K562 (cell line): ENCODE data around the gene FOS. TPM values are rescaled to one million over a fixed set of nuclear protein-coding genes. Genes with fewer than 3 reads are reported as not detected.
A peak's percentile ranks its signal among the peaks of the same experiment; 100 is the strongest.

ENCODE experiments used
- DDX20 ChIP-seq: fragments of 450-650 bp; IDR thresholded peaks from 2 replicates; pipeline ENCODE4 v1.6.1; 2016; ENCODE audit warnings: missing genetic modification characterization, low read depth, mild to moderate bottlenecking, missing compliant biosample characterization, moderate library complexity
- MEF2D ChIP-seq: conservative IDR thresholded peaks from 2 replicates; pipeline ENCODE4 v1.6.1; 2016; ENCODE audit warnings: low read depth, missing genetic modification characterization, missing compliant biosample characterization
- NFRKB ChIP-seq: fragments of 450-650 bp; IDR thresholded peaks from 2 replicates; pipeline ENCODE4 v1.6.1; 2016; ENCODE audit warnings: low read depth
- SNRNP70 ChIP-seq: fragments of 200-400 bp; formaldehyde crosslinking; optimal IDR thresholded peaks from 2 replicates; pipeline ENCODE3; 2017; ENCODE audit warnings: low read depth, low read length
- ZFX ChIP-seq: sonication (generic); formaldehyde crosslinking; IDR thresholded peaks from 2 replicates; pipeline ENCODE4 v1.8.0; 2022; ENCODE audit warnings: mild to moderate bottlenecking, missing genetic modification reagents, moderate library complexity
- ZNF57 ChIP-seq: fragments of 450-650 bp; formaldehyde crosslinking; IDR thresholded peaks from 2 replicates; pipeline ENCODE4 v1.4.0; 2020; ENCODE audit warnings: mild to moderate bottlenecking, moderate library complexity
- ZNF79 ChIP-seq: fragments of 250-450 bp; sonication (Bioruptor Pico); IDR thresholded peaks from 2 replicates; pipeline ENCODE4 v1.4.0; 2020; ENCODE audit warnings: low read depth, mild to moderate bottlenecking, moderate library complexity
- polyA plus RNA-seq, 8 experiments: library from polyadenylated mRNA; depleted of rRNA in 4 of 8; stranded (reverse) in 5 of 8; unstranded in 3 of 8; fragments of >200 nt; fragmentation: Nextera tagmentation in 2 of 8; fragmentation: Illumina TruSeq in 1 of 8; extraction: Ambion mirVana in 2 of 8; extraction: Trizol in 1 of 8; gene quantifications; 2 replicates each; pipeline versions ENCODE4 v1.2.1 to v1.2.3, GENCODE V29; 2011 to 2014; ENCODE audit warnings: inconsistent platforms in 1 of 8, missing spikeins in 1 of 8
- total RNA-seq, 7 experiments: library from RNA; depleted of rRNA in 6 of 7; stranded (reverse); fragments of >200 nt in 6 of 7; fragmentation: Illumina TruSeq in 2 of 7; extraction: Trizol in 2 of 7; gene quantifications; 2 replicates each; pipeline versions ENCODE4 v1.2.1 to v1.2.3, GENCODE V29; 2011 to 2021; ENCODE audit warnings: low replicate concordance in 1 of 7
- TF ChIP-seq, protein P1 (sequence below), 2 experiments: fragments of 450-650 bp; IDR thresholded peaks; 2 replicates each; pipeline ENCODE4 v1.6.1; 2016; ENCODE audit warnings: mild to moderate bottlenecking in 2 of 2, borderline replicate concordance in 1 of 2, low read depth in 1 of 2, moderate library complexity in 1 of 2
- TF ChIP-seq, protein P2 (sequence below), 3 experiments: IDR thresholded peaks in 2 of 3; conservative IDR thresholded peaks in 1 of 3; 2 replicates each; pipeline ENCODE4 v1.5.1; 2011 to 2012; ENCODE audit warnings: low read length in 3 of 3, mild to moderate bottlenecking in 3 of 3, control low read depth in 2 of 3, improper control_type of control experiment in 1 of 3, inconsistent platforms in 1 of 3, low read depth in 1 of 3, mixed read lengths in 1 of 3, moderate library complexity in 1 of 3; ENCODE audit not compliant: insufficient read depth in 2 of 3
- TF ChIP-seq, protein P3 (sequence below), 2 experiments: fragments of 150-350 bp in 1 of 2; IDR thresholded peaks; 2 replicates each; pipeline ENCODE4 v1.6.1; 2012 to 2016; ENCODE audit warnings: low read depth in 2 of 2, low read length in 2 of 2, mild to moderate bottlenecking in 1 of 2, moderate library complexity in 1 of 2
- TF ChIP-seq, protein P4 (sequence below), 2 experiments: fragments of 200-800 bp in 1 of 2; sonication (Bioruptor generic) in 1 of 2; sonication (generic) in 1 of 2; formaldehyde crosslinking in 1 of 2; IDR thresholded peaks in 1 of 2; conservative IDR thresholded peaks in 1 of 2; 2 replicates each; pipeline versions ENCODE4 v1.5.0 to v1.6.1; 2016 to 2020; ENCODE audit warnings: missing compliant biosample characterization in 1 of 2, missing genetic modification characterization in 1 of 2, missing genetic modification reagents in 1 of 2

The FOS gene
- total and polyA plus RNA-seq, 9 of the 15 experiments (the other 6 are each of a cell fraction or from before 2014, with no cell fraction given): 0.54 to 13.8 (median 8.9) TPM

DNA sequence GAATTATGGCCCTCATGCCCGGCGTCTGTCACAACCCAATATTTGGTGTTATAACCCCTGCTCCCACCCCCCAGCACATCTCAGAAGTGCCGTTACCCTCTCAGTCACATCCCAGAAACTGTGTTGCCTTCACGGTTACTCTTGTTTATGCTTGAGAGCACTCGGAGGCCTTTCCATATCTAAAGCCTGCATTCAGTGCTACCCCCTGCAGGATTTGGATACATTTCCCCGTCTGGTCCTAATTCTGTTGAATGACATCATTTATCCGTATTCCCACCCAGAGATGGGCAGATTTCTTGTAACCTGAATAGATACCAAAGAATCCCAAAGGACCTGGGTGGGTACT, 19.1 kb upstream of the FOS start (continued):
- TF ChIP-seq, protein P1, sequence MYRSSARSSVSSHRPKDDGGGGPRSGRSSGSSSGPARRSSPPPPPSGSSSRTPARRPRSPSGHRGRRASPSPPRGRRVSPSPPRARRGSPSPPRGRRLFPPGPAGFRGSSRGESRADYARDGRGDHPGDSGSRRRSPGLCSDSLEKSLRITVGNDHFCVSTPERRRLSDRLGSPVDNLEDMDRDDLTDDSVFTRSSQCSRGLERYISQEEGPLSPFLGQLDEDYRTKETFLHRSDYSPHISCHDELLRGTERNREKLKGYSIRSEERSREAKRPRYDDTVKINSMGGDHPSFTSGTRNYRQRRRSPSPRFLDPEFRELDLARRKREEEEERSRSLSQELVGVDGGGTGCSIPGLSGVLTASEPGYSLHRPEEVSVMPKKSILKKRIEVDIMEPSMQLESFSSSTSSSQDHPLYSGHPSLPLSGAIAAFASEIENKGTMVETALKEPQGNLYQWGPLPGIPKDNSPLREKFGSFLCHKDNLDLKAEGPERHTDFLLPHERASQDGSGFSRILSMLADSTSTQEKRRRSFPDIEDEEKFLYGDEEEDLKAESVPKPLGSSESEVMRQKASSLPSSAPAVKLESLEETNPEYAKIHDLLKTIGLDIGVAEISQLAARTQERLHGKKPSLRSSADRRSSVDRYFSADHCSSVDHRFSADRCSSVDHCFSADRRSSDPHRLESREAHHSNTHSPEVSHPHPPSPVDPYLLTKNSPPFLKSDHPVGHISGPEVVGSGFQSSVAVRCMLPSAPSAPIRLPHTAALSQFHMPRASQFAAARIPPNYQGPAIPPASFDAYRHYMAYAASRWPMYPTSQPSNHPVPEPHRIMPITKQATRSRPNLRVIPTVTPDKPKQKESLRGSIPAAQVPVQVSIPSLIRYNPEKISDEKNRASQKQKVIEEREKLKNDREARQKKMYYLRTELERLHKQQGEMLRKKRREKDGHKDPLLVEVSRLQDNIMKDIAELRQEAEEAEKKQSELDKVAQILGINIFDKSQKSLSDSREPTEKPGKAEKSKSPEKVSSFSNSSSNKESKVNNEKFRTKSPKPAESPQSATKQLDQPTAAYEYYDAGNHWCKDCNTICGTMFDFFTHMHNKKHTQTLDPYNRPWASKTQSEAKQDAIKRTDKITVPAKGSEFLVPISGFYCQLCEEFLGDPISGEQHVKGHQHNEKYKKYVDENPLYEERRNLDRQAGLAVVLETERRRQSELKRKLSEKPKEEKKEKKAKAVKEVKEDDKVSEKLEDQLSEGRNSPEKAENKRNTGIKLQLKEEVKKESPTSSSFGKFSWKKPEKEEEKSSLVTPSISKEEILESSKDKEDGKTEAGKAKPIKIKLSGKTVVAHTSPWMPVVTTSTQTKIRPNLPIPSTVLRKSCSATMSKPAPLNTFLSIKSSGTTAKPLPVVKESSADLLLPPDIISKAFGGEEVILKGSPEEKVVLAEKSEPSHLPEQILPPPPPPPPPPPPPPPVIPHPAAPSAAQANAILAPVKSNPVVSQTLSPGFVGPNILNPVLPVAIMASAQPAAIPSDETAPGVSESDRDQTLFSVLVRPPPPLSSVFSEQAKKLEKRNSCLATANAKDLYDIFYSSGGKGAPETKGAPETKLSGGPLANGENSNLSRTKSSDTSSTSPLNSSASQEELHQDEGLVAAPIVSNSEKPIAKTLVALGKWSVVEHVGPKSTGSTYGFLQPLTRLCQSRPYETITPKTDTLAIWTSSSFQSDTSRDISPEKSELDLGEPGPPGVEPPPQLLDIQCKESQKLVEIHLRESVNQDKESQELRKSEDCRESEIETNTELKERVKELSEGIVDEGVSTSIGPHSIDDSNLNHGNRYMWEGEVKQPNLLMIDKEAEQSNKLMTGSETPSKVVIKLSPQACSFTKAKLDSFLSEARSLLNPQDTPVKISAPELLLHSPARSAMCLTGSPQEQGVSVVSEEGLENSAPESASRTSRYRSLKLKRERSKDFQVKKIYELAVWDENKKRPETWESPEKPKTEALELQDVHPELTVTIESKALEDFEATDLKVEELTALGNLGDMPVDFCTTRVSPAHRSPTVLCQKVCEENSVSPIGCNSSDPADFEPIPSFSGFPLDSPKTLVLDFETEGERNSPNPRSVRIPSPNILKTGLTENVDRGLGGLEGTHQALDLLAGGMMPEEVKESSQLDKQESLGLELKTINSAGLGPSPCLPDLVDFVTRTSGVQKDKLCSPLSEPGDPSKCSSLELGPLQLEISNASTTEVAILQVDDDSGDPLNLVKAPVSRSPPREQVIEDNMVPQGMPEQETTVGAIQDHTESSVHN (IDR thresholded peaks at IDR 0.05; ENCODE audit: borderline replicate concordance in 1 of 2, low read depth in 1 of 2): 0 out of 4 replicates have a peak, but pooled peaks of 1 of the 2 experiments have one; percentile 18
- TF ChIP-seq, protein P2, sequence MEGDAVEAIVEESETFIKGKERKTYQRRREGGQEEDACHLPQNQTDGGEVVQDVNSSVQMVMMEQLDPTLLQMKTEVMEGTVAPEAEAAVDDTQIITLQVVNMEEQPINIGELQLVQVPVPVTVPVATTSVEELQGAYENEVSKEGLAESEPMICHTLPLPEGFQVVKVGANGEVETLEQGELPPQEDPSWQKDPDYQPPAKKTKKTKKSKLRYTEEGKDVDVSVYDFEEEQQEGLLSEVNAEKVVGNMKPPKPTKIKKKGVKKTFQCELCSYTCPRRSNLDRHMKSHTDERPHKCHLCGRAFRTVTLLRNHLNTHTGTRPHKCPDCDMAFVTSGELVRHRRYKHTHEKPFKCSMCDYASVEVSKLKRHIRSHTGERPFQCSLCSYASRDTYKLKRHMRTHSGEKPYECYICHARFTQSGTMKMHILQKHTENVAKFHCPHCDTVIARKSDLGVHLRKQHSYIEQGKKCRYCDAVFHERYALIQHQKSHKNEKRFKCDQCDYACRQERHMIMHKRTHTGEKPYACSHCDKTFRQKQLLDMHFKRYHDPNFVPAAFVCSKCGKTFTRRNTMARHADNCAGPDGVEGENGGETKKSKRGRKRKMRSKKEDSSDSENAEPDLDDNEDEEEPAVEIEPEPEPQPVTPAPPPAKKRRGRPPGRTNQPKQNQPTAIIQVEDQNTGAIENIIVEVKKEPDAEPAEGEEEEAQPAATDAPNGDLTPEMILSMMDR (IDR thresholded peaks at IDR 0.05 in 2 of 3, conservative IDR thresholded peaks at IDR 0.05 in 1 of 3; ENCODE audit: insufficient read depth in 2 of 3, low read depth in 1 of 3, low read length in 3 of 3): peak; percentile 6 to 34 (median 19); a peak in 2 of 6 replicates
- TF ChIP-seq SNRNP70 (no peak), DDX20 (tag) (no peak), NFRKB (peak; percentile 37; the same call in 1 of the 2 replicates), ZNF57 (CRISPR knock-in tag) (no peak), ZFX (CRISPR knock-in tag) (peak; percentile 77; the same call in 1 of the 2 replicates), MEF2D (tag) (peak; percentile 42; the same call in 1 of the 2 replicates), ZNF79 (CRISPR knock-in tag) (no peak)
- TF ChIP-seq, protein P3, sequence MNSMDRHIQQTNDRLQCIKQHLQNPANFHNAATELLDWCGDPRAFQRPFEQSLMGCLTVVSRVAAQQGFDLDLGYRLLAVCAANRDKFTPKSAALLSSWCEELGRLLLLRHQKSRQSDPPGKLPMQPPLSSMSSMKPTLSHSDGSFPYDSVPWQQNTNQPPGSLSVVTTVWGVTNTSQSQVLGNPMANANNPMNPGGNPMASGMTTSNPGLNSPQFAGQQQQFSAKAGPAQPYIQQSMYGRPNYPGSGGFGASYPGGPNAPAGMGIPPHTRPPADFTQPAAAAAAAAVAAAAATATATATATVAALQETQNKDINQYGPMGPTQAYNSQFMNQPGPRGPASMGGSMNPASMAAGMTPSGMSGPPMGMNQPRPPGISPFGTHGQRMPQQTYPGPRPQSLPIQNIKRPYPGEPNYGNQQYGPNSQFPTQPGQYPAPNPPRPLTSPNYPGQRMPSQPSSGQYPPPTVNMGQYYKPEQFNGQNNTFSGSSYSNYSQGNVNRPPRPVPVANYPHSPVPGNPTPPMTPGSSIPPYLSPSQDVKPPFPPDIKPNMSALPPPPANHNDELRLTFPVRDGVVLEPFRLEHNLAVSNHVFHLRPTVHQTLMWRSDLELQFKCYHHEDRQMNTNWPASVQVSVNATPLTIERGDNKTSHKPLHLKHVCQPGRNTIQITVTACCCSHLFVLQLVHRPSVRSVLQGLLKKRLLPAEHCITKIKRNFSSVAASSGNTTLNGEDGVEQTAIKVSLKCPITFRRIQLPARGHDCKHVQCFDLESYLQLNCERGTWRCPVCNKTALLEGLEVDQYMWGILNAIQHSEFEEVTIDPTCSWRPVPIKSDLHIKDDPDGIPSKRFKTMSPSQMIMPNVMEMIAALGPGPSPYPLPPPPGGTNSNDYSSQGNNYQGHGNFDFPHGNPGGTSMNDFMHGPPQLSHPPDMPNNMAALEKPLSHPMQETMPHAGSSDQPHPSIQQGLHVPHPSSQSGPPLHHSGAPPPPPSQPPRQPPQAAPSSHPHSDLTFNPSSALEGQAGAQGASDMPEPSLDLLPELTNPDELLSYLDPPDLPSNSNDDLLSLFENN (IDR thresholded peaks at IDR 0.05; ENCODE audit: low read depth in 2 of 2, low read length in 2 of 2): no peak
- TF ChIP-seq, protein P4, sequence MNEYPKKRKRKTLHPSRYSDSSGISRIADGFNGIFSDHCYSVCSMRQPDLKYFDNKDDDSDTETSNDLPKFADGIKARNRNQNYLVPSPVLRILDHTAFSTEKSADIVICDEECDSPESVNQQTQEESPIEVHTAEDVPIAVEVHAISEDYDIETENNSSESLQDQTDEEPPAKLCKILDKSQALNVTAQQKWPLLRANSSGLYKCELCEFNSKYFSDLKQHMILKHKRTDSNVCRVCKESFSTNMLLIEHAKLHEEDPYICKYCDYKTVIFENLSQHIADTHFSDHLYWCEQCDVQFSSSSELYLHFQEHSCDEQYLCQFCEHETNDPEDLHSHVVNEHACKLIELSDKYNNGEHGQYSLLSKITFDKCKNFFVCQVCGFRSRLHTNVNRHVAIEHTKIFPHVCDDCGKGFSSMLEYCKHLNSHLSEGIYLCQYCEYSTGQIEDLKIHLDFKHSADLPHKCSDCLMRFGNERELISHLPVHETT (CRISPR knock-in tag; conservative IDR thresholded peaks at IDR 0.05 in 1 of 2, IDR thresholded peaks at IDR 0.05 in 1 of 2): peak in 1 of 2 experiments; percentile 45; a peak in 1 of 4 replicates
